Renal cortical epithelial cell (primary cell): ENCODE results near the gene RMC1. TPM values are rescaled to one million over a fixed set of nuclear protein-coding genes. Genes with fewer than 3 reads are reported as not detected.
"Not testable (repeated sequence)": the region's sequence is repeated elsewhere in the genome, so short reads cannot be mapped to it uniquely, and the experiment has no call there.

Source experiments
- DNase-seq: peaks from one replicate; pipeline ENCODE4 v3.0.0-alpha.2; 2011; ENCODE audit warnings: low read depth
- total RNA-seq: library from RNA; depleted of rRNA; stranded (reverse); fragments of >200 nt; gene quantifications from 2 replicates; pipeline ENCODE4 v1.2.3, GENCODE V29; 2014

The RMC1 gene
- total RNA-seq, 1 donor from 2014 or later: 34.9 TPM

GRCh38 chr18:23532848-23533247 is 29.5 kb downstream of the RMC1 start:
- DNase-seq: no peak

DNA sequence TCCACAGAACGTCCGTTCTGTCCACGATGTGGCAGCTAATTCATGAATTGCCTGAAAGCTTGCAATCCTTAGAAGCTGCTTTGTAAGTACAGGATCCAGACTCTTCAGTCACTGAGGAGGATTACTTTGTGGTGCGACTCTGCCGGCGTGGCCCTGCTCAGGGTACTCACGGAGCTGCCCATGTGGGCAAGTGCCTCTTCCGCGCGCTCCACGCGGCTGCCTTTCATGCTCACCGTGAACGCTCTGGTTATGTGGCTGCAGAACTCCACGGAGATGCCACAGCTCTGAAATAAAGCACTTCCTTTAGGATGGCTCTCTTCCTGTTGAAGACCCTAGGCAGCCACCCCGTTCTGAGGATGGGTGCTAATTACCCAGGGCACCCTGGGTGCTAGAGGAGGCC is 31.0 kb downstream of the RMC1 start:
- DNase-seq: no peak

DNA sequence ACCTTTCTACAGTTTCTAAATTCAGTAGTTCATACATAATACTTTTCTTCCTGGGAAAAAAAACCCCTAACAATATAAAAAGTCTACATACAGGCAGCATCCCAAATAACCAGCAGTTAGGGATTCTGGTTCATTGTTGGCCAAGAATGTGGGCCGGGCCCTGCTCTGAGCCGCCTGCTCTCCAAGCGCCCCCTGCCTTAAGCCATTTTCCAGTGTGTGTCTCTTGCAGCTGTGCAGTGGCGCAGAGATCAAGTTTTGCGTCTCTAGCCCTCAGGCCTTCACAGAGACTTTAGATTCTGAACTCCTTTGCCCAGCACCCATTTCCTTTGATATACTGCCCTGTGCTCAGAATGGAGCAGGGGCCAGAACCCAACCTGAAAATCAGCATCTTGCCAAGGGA is 32.9 kb downstream of the RMC1 start:
- no peak for DNase-seq

- no peak for DNase-seq
These were observed 34.0 kb downstream of the RMC1 start for GRCh38 chr18:23537274-23537673.

GRCh38 chr18:23538001-23538400 is 34.7 kb downstream of the RMC1 start:
- DNase-seq: no peak

- no peak for DNase-seq
These were observed 35.6 kb downstream of the RMC1 start for GRCh38 chr18:23538870-23539269.

GRCh38 chr18:23539296-23539695 is 36.0 kb downstream of the RMC1 start:
- DNase-seq: no peak

DNA sequence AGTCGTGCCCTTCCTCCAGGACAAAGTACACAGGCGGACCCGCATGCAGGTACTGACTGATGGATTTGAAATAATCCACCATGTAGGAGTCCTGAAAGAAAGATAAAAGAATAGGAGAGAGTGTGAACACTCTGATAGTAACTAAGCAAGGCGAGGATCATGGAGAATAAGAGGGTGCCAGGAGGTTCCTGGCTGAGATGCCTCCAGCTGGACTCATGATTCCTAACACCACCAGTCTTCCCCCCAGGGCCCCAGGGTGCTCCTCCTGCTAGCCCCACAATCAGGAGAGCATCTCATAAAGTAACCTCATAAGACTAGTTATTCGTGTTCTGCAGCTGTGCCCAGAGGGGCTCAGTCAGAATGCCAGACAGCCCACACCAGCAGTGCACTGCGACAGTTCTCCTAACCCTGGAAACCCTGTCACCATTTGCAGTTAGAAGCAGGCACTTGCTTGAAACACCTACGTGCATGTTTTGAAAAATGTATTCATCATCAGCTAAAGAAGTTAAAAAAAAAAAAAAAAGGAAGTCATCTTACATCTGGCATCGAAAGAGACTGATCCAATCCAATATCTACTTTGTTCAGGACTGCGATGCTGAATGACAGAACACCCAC is 36.7 kb downstream of the RMC1 start:
- no peak for DNase-seq

- DNase-seq: no peak
These were observed 37.6 kb downstream of the RMC1 start for GRCh38 chr18:23540867-23541266.

DNA sequence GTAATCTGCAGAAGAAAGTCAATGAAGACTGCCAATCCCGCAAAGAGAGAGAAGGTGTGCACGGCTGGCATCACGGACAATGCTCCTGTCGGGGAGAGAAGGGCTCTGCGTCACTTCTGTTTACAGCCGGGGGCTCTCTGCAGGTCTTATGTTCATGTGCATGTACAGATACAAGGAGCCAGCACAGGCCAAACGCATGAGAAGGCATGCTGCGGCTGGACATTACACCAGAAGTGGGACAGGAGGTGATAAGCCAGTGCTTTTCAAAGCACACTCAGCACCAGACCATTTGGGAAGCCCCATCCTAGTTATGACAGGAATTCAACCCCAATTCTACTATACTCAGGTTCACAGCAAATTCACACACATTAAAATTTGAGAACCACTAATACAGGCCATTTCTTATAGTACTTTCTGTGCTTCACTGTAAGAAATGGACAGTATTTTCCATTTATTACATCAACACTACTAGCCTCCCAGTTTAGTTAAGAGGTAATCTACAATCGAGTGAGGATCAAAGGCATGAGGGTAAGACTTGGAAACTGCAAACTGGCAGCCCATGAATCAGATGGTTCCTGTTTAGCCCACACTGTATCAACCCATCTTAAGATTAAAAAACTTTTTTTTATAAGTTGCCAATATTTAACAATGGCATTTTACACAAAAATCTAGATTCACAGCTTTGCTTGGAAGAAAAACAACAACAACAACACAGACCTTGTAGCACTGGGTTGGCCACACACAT is 38.2 kb downstream of the RMC1 start:
- no peak for DNase-seq

GRCh38 chr18:23542461-23542860 is 39.1 kb downstream of the RMC1 start:
- no peak for DNase-seq

DNA sequence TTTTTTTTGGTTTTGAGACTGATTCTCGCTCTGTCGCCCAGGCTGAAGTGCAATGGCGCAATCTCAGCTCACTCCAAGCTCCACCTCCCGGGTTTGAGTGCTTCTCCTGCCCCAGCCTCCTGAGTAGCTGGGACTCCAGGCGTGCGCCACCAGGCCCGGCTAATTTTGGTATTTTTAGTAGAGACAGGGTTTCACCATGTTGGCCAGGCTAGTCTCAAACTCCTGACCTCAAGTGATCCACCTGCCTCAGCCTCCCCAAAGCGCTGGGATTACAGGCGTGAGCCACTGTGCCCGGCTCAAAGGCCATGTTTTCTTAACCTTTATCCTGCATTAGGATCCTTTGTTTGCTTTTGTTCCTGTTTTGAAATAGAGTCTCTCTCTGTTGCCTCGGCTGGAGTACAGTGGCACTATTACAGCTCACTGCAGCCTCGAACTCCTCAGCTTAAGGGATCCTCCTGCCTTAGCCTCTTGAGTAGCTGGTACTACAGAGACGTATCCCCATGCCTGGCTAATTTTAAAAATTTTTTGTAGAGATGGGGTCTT is 42.0 kb downstream of the RMC1 start:
- no peak for DNase-seq

GRCh38 chr18:23547306-23547705 is 44.0 kb downstream of the RMC1 start:
- no peak for DNase-seq

DNA sequence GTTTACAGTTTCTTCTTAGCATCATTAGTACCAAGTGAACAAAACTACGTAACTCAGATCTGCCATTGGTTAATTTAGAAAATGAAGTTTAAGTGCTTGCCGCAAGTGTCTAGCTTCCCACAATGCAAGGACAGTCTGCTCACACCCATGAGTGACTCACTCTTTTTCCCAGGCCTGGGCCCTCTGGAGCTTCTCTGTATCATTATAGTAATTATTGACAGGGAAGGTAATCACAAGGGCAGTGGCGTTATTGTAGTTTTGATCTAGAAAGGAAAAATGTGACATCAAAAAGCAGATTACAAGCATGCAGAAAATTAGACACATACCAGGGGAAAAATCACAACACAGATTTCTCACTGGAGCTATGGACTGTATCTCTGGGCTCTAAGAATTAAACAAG is 44.5 kb downstream of the RMC1 start:
- peak; percentile 85 for DNase-seq

GRCh38 chr18:23548275-23548674 is 45.0 kb downstream of the RMC1 start:
- no peak for DNase-seq

DNA sequence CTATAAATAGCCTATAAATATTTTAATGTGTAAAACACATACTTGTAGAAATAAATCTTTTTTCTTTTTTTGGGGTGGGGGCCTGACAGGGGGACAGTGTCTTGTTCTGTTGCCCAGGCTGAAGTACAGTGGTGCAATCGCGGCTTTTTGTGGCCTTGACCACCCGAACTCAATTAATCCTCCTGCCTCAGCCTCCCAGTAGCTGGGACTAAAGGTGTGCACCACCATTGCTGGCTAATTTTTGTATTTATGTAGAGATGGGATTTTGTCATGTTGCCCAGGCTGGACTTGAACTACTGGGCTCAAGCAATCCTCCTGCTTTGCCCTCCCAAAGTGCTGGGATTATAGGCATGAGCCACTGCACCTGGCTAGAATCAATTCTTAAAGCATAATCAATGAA is 45.4 kb downstream of the RMC1 start:
- no peak for DNase-seq

DNA sequence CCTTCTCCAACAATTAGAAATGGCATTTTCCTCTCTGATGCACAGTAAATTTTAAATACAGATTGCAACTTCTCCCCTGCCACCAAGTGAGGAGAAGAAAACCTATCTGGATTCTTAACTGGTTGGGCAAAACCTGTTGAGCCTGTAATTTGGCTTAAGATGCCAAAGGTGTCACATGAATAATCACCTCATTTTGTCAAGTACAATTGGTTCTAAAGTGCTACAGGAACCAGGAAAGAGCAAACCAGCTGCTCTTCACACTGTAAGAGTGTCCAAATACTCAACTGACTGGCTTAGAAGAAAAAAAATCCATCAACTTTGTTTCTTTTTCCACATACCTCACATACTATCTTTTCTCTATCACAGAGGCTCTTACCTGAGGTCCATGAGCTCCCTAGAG is 47.6 kb downstream of the RMC1 start:
- DNase-seq: no peak

DNA sequence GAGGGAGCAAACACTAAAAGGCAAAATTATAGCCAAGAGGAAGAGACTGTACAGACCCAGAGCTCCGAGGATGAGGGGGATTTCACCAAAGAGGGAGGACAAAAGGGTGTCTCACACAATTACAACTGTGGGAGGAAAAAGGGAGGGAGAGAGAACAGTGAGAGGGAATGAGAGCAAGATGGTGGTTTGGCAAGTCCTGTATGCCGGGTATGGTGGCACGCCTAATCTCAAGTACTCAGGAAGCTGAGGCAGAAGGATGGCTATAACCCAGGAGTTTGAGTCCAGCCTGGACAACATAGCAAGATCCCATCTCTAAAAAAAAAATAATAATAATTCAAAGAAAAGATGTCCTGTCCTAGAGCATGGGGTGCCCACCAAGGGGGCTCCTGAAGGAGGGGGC is 48.7 kb downstream of the RMC1 start:
- DNase-seq: no peak

DNA sequence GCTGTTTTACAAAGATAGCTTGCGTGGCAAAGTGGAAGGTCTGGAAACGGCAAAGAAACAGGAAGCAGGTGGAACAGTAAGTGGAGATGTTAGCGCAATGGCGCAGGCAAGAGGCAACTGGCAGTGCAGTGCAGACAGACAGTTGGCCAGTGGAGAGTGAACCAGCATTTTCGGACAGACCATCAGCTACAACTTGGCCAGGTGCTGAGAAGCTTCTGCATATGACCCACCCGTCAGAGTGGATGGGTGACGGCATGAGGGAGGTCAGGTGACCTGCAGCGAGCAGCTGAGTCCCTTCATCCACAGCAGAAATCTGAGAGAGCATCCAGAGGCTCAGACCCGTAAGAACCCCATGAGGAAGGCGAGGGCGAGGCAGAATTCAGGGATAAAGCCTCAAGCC is 49.2 kb downstream of the RMC1 start:
- DNase-seq: no peak

GRCh38 chr18:23553887-23554286 is 50.6 kb downstream of the RMC1 start:
- DNase-seq: no peak

DNA sequence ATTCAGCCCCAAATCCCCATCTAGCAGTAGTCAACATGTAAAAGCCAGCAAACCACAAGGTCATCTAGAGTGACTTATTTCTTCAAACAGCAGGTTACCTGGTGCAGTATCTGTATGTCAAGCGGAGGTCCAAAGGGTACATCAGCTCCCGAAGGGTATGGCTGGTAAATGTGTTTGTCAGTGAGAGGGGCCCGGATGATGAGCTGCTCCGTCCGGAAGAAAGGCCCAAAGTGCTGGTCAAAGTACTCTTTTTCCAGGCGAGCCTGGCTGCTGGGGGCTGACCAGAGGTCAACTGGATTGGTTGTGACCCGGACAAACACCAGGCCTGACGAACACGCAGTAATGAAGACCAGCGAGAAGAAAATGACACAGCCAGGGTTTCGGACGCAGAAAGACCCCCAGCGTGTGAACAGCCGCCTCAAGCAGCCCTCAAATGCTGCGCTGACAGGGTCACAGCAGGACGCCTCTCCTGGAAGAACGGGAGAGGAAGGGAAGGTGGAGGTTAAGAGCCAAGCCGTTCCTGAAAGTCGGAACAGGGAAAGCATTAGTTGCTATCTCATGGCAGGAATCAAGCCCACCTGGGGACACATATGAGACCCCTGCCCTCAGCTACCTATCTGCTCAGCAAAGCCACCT is 53.0 kb downstream of the RMC1 start:
- DNase-seq: no peak

DNA sequence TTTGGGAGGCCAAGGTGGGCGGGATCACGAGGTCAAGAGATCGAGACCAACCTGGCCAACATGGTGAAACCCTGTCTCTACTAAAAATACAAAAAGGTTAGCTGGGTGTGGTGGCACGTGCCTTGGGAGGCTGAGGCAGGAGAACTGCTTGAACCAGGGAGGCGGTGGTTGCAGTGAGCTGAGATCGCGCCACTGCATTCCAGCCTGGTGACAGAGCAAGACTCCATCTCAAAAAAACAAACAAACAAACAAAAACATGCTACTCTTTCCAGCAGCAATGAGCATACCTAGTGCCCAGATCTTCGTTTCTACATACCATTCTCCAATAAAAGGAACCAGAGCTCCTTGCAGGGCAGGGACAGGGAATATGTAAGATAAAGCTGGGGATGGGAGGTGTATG is 54.2 kb downstream of the RMC1 start:
- DNase-seq: not testable (repeated sequence)

- no peak for DNase-seq
These were observed 56.9 kb downstream of the RMC1 start for GRCh38 chr18:23560186-23560585.
